SK-N-SH (cell line): ENCODE results near the gene UBE2E1. TPM values are rescaled to one million over a fixed set of nuclear protein-coding genes. Genes with fewer than 3 reads are reported as not detected.

Experiments used
- CTCF ChIA-PET: fragments of 300-600, 350-600 bp; formaldehyde crosslinking; extraction: SDS; loops from one replicate; lab custom pipeline; 2021; lab: Yijun Ruan, JAX
- POLR2A ChIA-PET: fragments of 350-600 bp; sonication (Branson Sonifier 250); formaldehyde crosslinking; extraction: SDS; loops from one replicate; lab custom pipeline; 2020; ENCODE audit warnings: antibody characterized with exemption, inconsistent platforms; lab: Yijun Ruan, JAX
- DNase-seq: peaks from one replicate; pipeline ENCODE4 v3.0.0; 2012
- H2AFZ ChIP-seq: fragments of 200-600 bp; sonication (generic); 2 replicates; pipeline ENCODE4 v1.8.1; 2016; ENCODE audit warnings: antibody characterized with exemption, mild to moderate bottlenecking, low read depth
- H3F3A ChIP-seq: fragments of 200-600 bp; sonication (generic); replicated peaks from 2 replicates; pipeline ENCODE3; 2016; ENCODE audit warnings: antibody characterized with exemption, mild to moderate bottlenecking; ENCODE audit not compliant: insufficient read depth
- H3K27ac ChIP-seq, 2 experiments: fragments of 200-500 bp in 1 of 2; fragments of 200-600 bp in 1 of 2; sonication (Bioruptor generic) in 1 of 2; sonication (generic), shearing (Covaris generic) in 1 of 2; 2 replicates each; pipeline versions ENCODE4 v1.5.1 to v1.6.1; 2014 to 2016; ENCODE audit warnings: low read depth in 2 of 2, inconsistent platforms in 1 of 2, low read length in 1 of 2, mild to moderate bottlenecking in 1 of 2, mixed read lengths in 1 of 2
- H3K27me3 ChIP-seq: fragments of 200-600 bp; sonication (generic), shearing (Covaris generic); 2 replicates; pipeline ENCODE4 v1.6.1; 2016; ENCODE audit warnings: mixed run types; ENCODE audit not compliant: insufficient read depth
- H3K36me3 ChIP-seq, 2 experiments: fragments of 200-500 bp in 1 of 2; fragments of 200-600 bp in 1 of 2; sonication (Bioruptor generic) in 1 of 2; sonication (generic) in 1 of 2; replicated peaks in 1 of 2; 2 replicates each; pipeline versions ENCODE3 to v1.5.1; 2014 to 2016; ENCODE audit warnings: low read length in 1 of 2, mild to moderate bottlenecking in 1 of 2; ENCODE audit not compliant: insufficient read depth in 2 of 2, control insufficient read depth in 1 of 2
- H3K4me1 ChIP-seq, 2 experiments: fragments of 200-500 bp in 1 of 2; fragments of 200-600 bp in 1 of 2; sonication (Bioruptor generic) in 1 of 2; sonication (generic), shearing (Covaris generic) in 1 of 2; 2 replicates each; pipeline versions ENCODE4 v1.5.1 to v1.6.1; 2014 to 2016; ENCODE audit warnings: low read depth in 1 of 2, low read length in 1 of 2, mixed run types in 1 of 2; ENCODE audit not compliant: insufficient read depth in 2 of 2, control insufficient read depth in 1 of 2
- H3K4me2 ChIP-seq: fragments of 200-600 bp; sonication (generic), shearing (Covaris generic); 2 replicates; pipeline ENCODE4 v1.6.1; 2017; ENCODE audit warnings: mixed run types
- H3K4me3 ChIP-seq, 2 experiments: fragments of 200-500 bp in 1 of 2; fragments of 200-600 bp in 1 of 2; sonication (Bioruptor generic) in 1 of 2; sonication (generic), shearing (Covaris generic) in 1 of 2; 2 replicates each; pipeline versions ENCODE4 v1.5.1 to v1.8.1; 2014 to 2016; ENCODE audit warnings: low read depth in 2 of 2, inconsistent platforms in 1 of 2, low read length in 1 of 2, mild to moderate bottlenecking in 1 of 2, mixed read lengths in 1 of 2, moderate library complexity in 1 of 2
- H3K79me2 ChIP-seq: fragments of 200-600 bp; sonication (generic); 2 replicates; pipeline ENCODE4 v1.8.1; 2017; ENCODE audit warnings: mild to moderate bottlenecking; ENCODE audit not compliant: insufficient read depth
- H3K9ac ChIP-seq: fragments of 200-600 bp; sonication (generic); 2 replicates; pipeline ENCODE4 v1.6.1; 2017; ENCODE audit warnings: mixed run types
- H3K9me2 ChIP-seq: fragments of 200-600 bp; sonication (generic); 2 replicates; pipeline ENCODE4 v1.6.1; 2017; ENCODE audit warnings: mixed run types
- H3K9me3 ChIP-seq: fragments of 200-600 bp; sonication (generic); 2 replicates; pipeline ENCODE4 v1.6.1; 2017; ENCODE audit warnings: mixed run types, mild to moderate bottlenecking, moderate library complexity
- H4K20me1 ChIP-seq: fragments of 200-600 bp; sonication (generic); 2 replicates; pipeline ENCODE4 v1.6.1; 2017; ENCODE audit warnings: mild to moderate bottlenecking, mixed run types; ENCODE audit not compliant: insufficient read depth
- CHD2 ChIP-seq: fragments of 150-350 bp; IDR thresholded peaks from 2 replicates; pipeline ENCODE4 v1.6.1; 2018; ENCODE audit warnings: low read length; ENCODE audit not compliant: partially characterized antibody
- EZH2phosphoT487 ChIP-seq: fragments of 200-600 bp; sonication (generic); IDR thresholded peaks from 2 replicates; pipeline ENCODE4 v1.6.1; 2017; ENCODE audit warnings: low read depth, mixed run types, mild to moderate bottlenecking, antibody characterized with exemption, moderate library complexity, borderline replicate concordance
- FOSL2 ChIP-seq: IDR thresholded peaks from 2 replicates; pipeline ENCODE4 v1.4.0; 2012; ENCODE audit warnings: low read depth, mild to moderate bottlenecking, moderate library complexity, borderline replicate concordance
- FOXM1 ChIP-seq: IDR thresholded peaks from 2 replicates; pipeline ENCODE4 v1.4.0; 2012; ENCODE audit warnings: low read depth, mild to moderate bottlenecking
- GABPA ChIP-seq: IDR thresholded peaks from 2 replicates; pipeline ENCODE4 v1.4.0; 2012; ENCODE audit warnings: low read depth, mild to moderate bottlenecking
- JUND ChIP-seq: IDR thresholded peaks from 2 replicates; pipeline ENCODE4 v1.4.0; 2012
- MAX ChIP-seq: IDR thresholded peaks from 2 replicates; pipeline ENCODE4 v1.4.0; 2012; ENCODE audit warnings: low read depth
- NFIC ChIP-seq: IDR thresholded peaks from 2 replicates; pipeline ENCODE4 v1.4.0; 2012; ENCODE audit warnings: borderline replicate concordance
- NRF1 ChIP-seq: IDR thresholded peaks from 2 replicates; pipeline ENCODE4 v1.6.1; 2012; ENCODE audit warnings: low read depth, mild to moderate bottlenecking, low read length
- RAD21 ChIP-seq: IDR thresholded peaks from 2 replicates; pipeline ENCODE4 v1.6.1; 2012; ENCODE audit warnings: mild to moderate bottlenecking, low read length
- RCOR1 ChIP-seq: fragments of 150-350 bp; IDR thresholded peaks from 2 replicates; pipeline ENCODE4 v1.6.1; 2017; ENCODE audit warnings: antibody characterized with exemption, low read length
- RFX5 ChIP-seq: IDR thresholded peaks from 2 replicates; pipeline ENCODE4 v1.6.1; 2012; ENCODE audit warnings: mild to moderate bottlenecking, improper control_type of control experiment, low read length
- SIN3A ChIP-seq: IDR thresholded peaks from 2 replicates; pipeline ENCODE4 v1.6.1; 2012; ENCODE audit warnings: low read depth, mild to moderate bottlenecking, low read length, moderate library complexity, borderline replicate concordance
- SMC3 ChIP-seq: IDR thresholded peaks from 2 replicates; pipeline ENCODE4 v1.6.1; 2012; ENCODE audit warnings: low read depth, low read length, improper control_type of control experiment
- TAF1 ChIP-seq: IDR thresholded peaks from 2 replicates; pipeline ENCODE4 v1.6.1; 2012; ENCODE audit warnings: low read depth, mild to moderate bottlenecking, low read length, moderate library complexity, borderline replicate concordance
- TEAD4 ChIP-seq: IDR thresholded peaks from 2 replicates; pipeline ENCODE4 v1.4.0; 2012; ENCODE audit warnings: mild to moderate bottlenecking, borderline replicate concordance; ENCODE audit not compliant: insufficient read depth
- USF1 ChIP-seq: IDR thresholded peaks from 2 replicates; pipeline ENCODE4 v1.4.0; 2012; ENCODE audit warnings: low read depth, borderline replicate concordance
- YY1 ChIP-seq: IDR thresholded peaks from 2 replicates; pipeline ENCODE4 v1.4.0; 2012; ENCODE audit warnings: low read depth, mild to moderate bottlenecking
- ZBTB33 ChIP-seq: IDR thresholded peaks from 2 replicates; pipeline ENCODE4 v1.4.0; 2012; ENCODE audit warnings: low read depth, borderline replicate concordance
- WGBS: methylation state at CpG from one replicate; pipeline ENCODE4 v1.1.6; 2017; ENCODE audit warnings: low lambda C conversion rate; 5-methylcytosine and 5-hydroxymethylcytosine counted together
- polyA plus RNA-seq, 3 experiments: library from polyadenylated mRNA; depleted of rRNA; stranded (reverse); fragments of >200 nt; gene quantifications; 2 replicates each; pipeline ENCODE4 v1.2.3, GENCODE V29; 2012
- TF ChIP-seq, protein P1 (sequence below): IDR thresholded peaks from 2 replicates; pipeline ENCODE4 v1.6.1; 2012; ENCODE audit warnings: mild to moderate bottlenecking, low read depth, low read length, moderate library complexity
- TF ChIP-seq, protein P2 (sequence below): fragments of 150-350 bp; IDR thresholded peaks from 2 replicates; pipeline ENCODE4 v1.6.1; 2017; ENCODE audit warnings: antibody characterized with exemption, low read length, low read depth, borderline replicate concordance

Gene UBE2E1
- polyA plus RNA-seq, 1 of the 3 experiments (the other 2 are of a cell fraction): 59.9 TPM

GRCh38 chr3:23879485-23879884 lies 73.7 kb downstream of the UBE2E1 start (continued):
- TF ChIP-seq, protein P1, sequence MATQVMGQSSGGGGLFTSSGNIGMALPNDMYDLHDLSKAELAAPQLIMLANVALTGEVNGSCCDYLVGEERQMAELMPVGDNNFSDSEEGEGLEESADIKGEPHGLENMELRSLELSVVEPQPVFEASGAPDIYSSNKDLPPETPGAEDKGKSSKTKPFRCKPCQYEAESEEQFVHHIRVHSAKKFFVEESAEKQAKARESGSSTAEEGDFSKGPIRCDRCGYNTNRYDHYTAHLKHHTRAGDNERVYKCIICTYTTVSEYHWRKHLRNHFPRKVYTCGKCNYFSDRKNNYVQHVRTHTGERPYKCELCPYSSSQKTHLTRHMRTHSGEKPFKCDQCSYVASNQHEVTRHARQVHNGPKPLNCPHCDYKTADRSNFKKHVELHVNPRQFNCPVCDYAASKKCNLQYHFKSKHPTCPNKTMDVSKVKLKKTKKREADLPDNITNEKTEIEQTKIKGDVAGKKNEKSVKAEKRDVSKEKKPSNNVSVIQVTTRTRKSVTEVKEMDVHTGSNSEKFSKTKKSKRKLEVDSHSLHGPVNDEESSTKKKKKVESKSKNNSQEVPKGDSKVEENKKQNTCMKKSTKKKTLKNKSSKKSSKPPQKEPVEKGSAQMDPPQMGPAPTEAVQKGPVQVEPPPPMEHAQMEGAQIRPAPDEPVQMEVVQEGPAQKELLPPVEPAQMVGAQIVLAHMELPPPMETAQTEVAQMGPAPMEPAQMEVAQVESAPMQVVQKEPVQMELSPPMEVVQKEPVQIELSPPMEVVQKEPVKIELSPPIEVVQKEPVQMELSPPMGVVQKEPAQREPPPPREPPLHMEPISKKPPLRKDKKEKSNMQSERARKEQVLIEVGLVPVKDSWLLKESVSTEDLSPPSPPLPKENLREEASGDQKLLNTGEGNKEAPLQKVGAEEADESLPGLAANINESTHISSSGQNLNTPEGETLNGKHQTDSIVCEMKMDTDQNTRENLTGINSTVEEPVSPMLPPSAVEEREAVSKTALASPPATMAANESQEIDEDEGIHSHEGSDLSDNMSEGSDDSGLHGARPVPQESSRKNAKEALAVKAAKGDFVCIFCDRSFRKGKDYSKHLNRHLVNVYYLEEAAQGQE: no peak
- no peak for TF ChIP-seq FOSL2
- TF ChIP-seq TEAD4: no peak
- TF ChIP-seq ZBTB33: no peak
- no peak for TF ChIP-seq NFIC
- TF ChIP-seq EZH2phosphoT487: no peak
- TF ChIP-seq, protein P2, sequence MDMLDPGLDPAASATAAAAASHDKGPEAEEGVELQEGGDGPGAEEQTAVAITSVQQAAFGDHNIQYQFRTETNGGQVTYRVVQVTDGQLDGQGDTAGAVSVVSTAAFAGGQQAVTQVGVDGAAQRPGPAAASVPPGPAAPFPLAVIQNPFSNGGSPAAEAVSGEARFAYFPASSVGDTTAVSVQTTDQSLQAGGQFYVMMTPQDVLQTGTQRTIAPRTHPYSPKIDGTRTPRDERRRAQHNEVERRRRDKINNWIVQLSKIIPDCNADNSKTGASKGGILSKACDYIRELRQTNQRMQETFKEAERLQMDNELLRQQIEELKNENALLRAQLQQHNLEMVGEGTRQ: no peak

GRCh38 chr3:23880703-23881339 lies 75.1 kb downstream of the UBE2E1 start:
- DNase-seq: peak; percentile 36
- no peaks in the 10 kb centered on the region for H3F3A ChIP-seq
- no peaks in the 10 kb centered on the region for H3K27me3 ChIP-seq
- no peak for TF ChIP-seq NRF1
- no peak for TF ChIP-seq SMC3
- no peak for TF ChIP-seq RCOR1
- TF ChIP-seq JUND: no peak
- no peak for TF ChIP-seq FOSL2
- no peak for TF ChIP-seq ZBTB33
- TF ChIP-seq FOXM1: no peak
- TF ChIP-seq SIN3A: no peak
- TF ChIP-seq RAD21: no peak
- TF ChIP-seq TEAD4: no peak
- TF ChIP-seq GABPA: no peak
- TF ChIP-seq CHD2: no peak
- TF ChIP-seq USF1: no peak
- no peak for TF ChIP-seq YY1
- no peak for TF ChIP-seq RFX5
- TF ChIP-seq TAF1: no peak
- no peak for TF ChIP-seq MAX
- H2AFZ ChIP-seq: no peak overlapping the region
- H3K9ac ChIP-seq: no peak overlapping the region
- no peak overlapping the region for H3K4me3 ChIP-seq
- peaks cover 6 to 15% of the 10 kb centered on the region in 2 experiments for H3K4me1 ChIP-seq
- H3K4me2 ChIP-seq: no peak overlapping the region
- H3K36me3 ChIP-seq: peaks cover 6 to 17% of the 10 kb centered on the region in 2 experiments
- peaks cover 38% of the 10 kb centered on the region for H3K79me2 ChIP-seq
- POLR2A ChIA-PET: no interaction called here
- CTCF ChIA-PET: no interaction called here
- no peaks in the 10 kb centered on the region for H3K9me3 ChIP-seq
- no peaks in the 10 kb centered on the region for H3K9me2 ChIP-seq
- H4K20me1 ChIP-seq: peaks cover 56% of the 10 kb centered on the region
- WGBS: 95% methylated on average over 4 of the region's 4 CpGs
- peak overlapping the region in 1 of 2 experiments; percentile 30; a peak in 2 of 4 replicates for H3K27ac ChIP-seq
